ENCODE measurements around the gene SERPINA5. TPM values are rescaled to one million over a fixed set of nuclear protein-coding genes. Genes with fewer than 3 reads are reported as not detected.
A peak's percentile ranks its signal among the peaks of the same experiment; 100 is the strongest.

The SERPINA5 gene
- total RNA-seq, 1 donor from 2014 or later: 4.3 TPM

GRCh38 chr14:94638339-94638738 is 57.1 kb downstream of the SERPINA5 start:
- Histone ChIP-seq H3K27me3 (no peaks in the 10 kb centered on the region), H3K36me3 (no peaks in the 10 kb centered on the region), H3K9me3 (no peaks in the 10 kb centered on the region), H3K4me3 (no peak overlapping the region), H3K27ac (no peak overlapping the region), H3K4me1 (no peaks in the 10 kb centered on the region)
- no peak for TF ChIP-seq CTCF (IDR thresholded peaks at IDR 0.05)
- peak in 1 of 2 donors; percentile 39 for DNase-seq (ENCODE audit: low spot score in 2 of 2)
- intact Hi-C loops (cut with DNase I): no loop called here

GRCh38 chr14:94638961-94639817 is 58.0 kb downstream of the SERPINA5 start:
- no peak for TF ChIP-seq CTCF (IDR thresholded peaks at IDR 0.05)
- H3K9me3 ChIP-seq: no peaks in the 10 kb centered on the region
- H3K27ac ChIP-seq: no peak overlapping the region
- DNase-seq (ENCODE audit: low spot score in 2 of 2): peak in 1 of 2 donors; percentile 57
- H3K36me3 ChIP-seq: no peaks in the 10 kb centered on the region
- no peaks in the 10 kb centered on the region for H3K4me1 ChIP-seq
- intact Hi-C loops (cut with DNase I): no loop called here
- no peaks in the 10 kb centered on the region for H3K27me3 ChIP-seq
- H3K4me3 ChIP-seq: no peak overlapping the region

GRCh38 chr14:94640721-94641631 is 59.8 kb downstream of the SERPINA5 start:
- Histone ChIP-seq H3K36me3 (no peaks in the 10 kb centered on the region), H3K27ac (no peak overlapping the region), H3K27me3 (no peaks in the 10 kb centered on the region), H3K9me3 (no peaks in the 10 kb centered on the region), H3K4me3 (no peak overlapping the region), H3K4me1 (no peaks in the 10 kb centered on the region)
- peak in 1 of 2 donors; percentile 55 for DNase-seq (ENCODE audit: low spot score in 2 of 2)
- intact Hi-C loops (cut with DNase I): no loop called here
- no peak for TF ChIP-seq CTCF (IDR thresholded peaks at IDR 0.05)

GRCh38 chr14:94641632-94641955 is 60.4 kb downstream of the SERPINA5 start:
- no peak for TF ChIP-seq CTCF (IDR thresholded peaks at IDR 0.05)
- intact Hi-C loops (cut with DNase I): no loop called here
- no peak overlapping the region for H3K27ac ChIP-seq
- H3K4me1 ChIP-seq: no peaks in the 10 kb centered on the region
- DNase-seq (ENCODE audit: low spot score in 2 of 2): no peak
- H3K9me3 ChIP-seq: no peaks in the 10 kb centered on the region
- H3K36me3 ChIP-seq: no peaks in the 10 kb centered on the region
- no peak overlapping the region for H3K4me3 ChIP-seq
- H3K27me3 ChIP-seq: no peaks in the 10 kb centered on the region

Other genes with a start within 250 kb of the SERPINA5 start
- gene SERPINA2, start 214.7 kb upstream of the SERPINA5 start, total RNA-seq: not detected
- 34.3 TPM for gene SERPINA1, start 192.8 kb upstream of the SERPINA5 start, total RNA-seq
- gene SERPINA11, start 128.6 kb upstream of the SERPINA5 start, total RNA-seq: not detected
- gene SERPINA9, start 105.2 kb upstream of the SERPINA5 start, total RNA-seq: not detected
- not detected for gene SERPINA12, start 72.0 kb upstream of the SERPINA5 start, total RNA-seq
- gene SERPINA4, start 20.0 kb upstream of the SERPINA5 start, total RNA-seq: not detected
- 207 TPM for gene SERPINA3, start 31.0 kb downstream of the SERPINA5 start, total RNA-seq
- gene GSC, start 188.7 kb downstream of the SERPINA5 start, total RNA-seq: not detected

Data from ascending aorta (tissue), 2 donors.